Neural progenitor cell (in vitro differentiated cells): Measurements from ENCODE around the gene ZIC3.

Experiments used
- CTCF ChIP-seq: fragments of 200-600 bp; sonication (generic); IDR thresholded peaks from 2 replicates; pipeline ENCODE4 v1.5.1; 2017; ENCODE audit warnings: antibody characterized with exemption, mild to moderate bottlenecking
- EZH2 ChIP-seq: fragments of 200-600 bp; sonication (generic); IDR thresholded peaks from 2 replicates; pipeline ENCODE4 v1.6.1; 2017; ENCODE audit warnings: antibody characterized with exemption, mild to moderate bottlenecking, moderate library complexity

- TF ChIP-seq CTCF (no peak), EZH2 (peak; percentile 42)
These were observed 18.6 kb upstream of the ZIC3 start for GRCh38 chrX:137547291-137547690.
